SK-N-SH treated with all-trans-retinoic acid at 6 μM for 48 hours (cell line): ENCODE data around the gene MYO18A.

Source experiments
- BACH2 ChIP-seq: fragments of 250-450 bp; sonication (Bioruptor Pico); IDR thresholded peaks from 2 replicates; pipeline ENCODE4 v1.9.0; 2021; ENCODE audit warnings: mild to moderate bottlenecking, borderline replicate concordance
- CSRNP3 ChIP-seq: fragments of 250-450 bp; sonication (Bioruptor Pico); IDR thresholded peaks from 2 replicates; pipeline ENCODE4 v1.5.1; 2021; ENCODE audit warnings: mild to moderate bottlenecking, moderate library complexity
- RARB ChIP-seq: fragments of 250-450 bp; sonication (Bioruptor Pico); IDR thresholded peaks from 2 replicates; pipeline ENCODE4 v1.8.0; 2021; ENCODE audit warnings: mild to moderate bottlenecking, moderate library complexity

- no peak for TF ChIP-seq BACH2 (CRISPR knock-in tag)
- no peak for TF ChIP-seq RARB
- TF ChIP-seq CSRNP3 (CRISPR knock-in tag), result no peak
Measured at GRCh38 chr17:29078183-29079045, 101.8 kb downstream of the MYO18A start.
